ENCODE results near the gene CXCL6.

CXCL6 gene

DNA sequence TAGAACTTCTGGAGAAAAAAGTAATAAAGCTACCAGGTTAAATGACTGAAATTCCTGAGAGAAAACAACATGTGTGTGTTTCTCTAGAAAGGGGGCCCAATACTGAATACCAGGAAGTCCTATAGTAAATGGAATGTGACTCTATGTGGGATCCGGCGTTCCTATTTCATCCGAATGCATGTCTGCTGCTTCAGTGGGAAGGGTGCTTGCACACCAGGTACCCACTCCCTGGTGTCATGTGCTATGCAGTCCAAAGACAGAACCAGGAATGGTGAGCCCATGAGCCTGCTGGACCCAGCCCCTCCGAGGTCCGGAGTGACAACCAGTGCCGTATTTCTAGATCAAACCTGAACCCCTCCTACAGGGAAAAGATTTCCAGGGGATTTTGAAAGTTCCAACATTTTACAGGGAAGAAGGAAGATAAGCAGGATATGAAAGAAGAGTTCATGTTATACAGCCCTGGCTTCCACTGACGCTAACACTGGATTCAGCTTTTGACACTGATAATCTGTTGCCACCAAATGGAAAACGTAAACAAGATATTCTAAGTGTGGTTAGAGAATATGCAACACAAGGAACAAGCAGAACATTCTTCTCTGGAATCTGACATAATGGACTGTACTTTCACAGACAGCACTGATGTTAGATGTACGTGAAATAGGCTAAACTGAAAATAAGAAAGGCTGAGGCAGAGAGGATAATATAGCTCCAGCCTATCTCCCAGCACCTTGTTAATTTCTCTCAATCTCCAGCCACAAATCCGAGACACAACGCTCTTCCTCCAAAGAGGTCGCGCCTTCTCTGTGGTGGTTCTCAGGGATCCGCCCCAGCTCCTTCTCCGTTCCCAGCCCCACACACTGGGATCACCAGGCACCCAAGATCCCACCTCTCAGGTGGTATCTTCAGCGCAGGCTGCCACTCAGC lies 32.0 kb downstream of the CXCL6 start:
- DNase-seq (ENCODE audit: low spot score), result peak; percentile 51

DNA sequence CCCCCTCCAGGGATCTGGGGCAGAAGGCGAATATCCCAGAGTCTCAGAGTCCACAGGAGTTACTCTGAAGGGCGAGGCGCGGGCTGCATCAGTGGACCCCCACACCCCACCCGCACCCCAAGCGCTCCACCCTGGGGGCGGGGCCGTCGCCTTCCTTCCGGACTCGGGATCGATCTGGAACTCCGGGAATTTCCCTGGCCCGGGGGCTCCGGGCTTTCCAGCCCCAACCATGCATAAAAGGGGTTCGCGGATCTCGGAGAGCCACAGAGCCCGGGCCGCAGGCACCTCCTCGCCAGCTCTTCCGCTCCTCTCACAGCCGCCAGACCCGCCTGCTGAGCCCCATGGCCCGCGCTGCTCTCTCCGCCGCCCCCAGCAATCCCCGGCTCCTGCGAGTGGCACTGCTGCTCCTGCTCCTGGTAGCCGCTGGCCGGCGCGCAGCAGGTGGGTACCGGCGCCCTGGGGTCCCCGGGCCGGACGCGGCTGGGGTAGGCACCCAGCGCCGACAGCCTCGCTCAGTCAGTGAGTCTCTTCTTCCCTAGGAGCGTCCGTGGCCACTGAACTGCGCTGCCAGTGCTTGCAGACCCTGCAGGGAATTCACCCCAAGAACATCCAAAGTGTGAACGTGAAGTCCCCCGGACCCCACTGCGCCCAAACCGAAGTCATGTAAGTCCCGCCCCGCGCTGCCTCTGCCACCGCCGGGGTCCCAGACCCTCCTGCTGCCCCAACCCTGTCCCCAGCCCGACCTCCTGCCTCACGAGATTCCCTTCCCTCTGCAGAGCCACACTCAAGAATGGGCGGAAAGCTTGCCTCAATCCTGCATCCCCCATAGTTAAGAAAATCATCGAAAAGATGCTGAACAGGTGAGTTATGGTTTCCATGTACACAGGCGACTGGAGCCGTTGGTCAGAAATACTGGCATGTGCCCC lies 32.9 kb downstream of the CXCL6 start, which contains the start of gene CXCL1:
TSS of gene CXCL1 (plus strand) at position 264 of the 926 bp plus-strand sequence. CDS start at position 342, 78 bp downstream.
- peak; percentile 54 for DNase-seq (ENCODE audit: low spot score)

DNA sequence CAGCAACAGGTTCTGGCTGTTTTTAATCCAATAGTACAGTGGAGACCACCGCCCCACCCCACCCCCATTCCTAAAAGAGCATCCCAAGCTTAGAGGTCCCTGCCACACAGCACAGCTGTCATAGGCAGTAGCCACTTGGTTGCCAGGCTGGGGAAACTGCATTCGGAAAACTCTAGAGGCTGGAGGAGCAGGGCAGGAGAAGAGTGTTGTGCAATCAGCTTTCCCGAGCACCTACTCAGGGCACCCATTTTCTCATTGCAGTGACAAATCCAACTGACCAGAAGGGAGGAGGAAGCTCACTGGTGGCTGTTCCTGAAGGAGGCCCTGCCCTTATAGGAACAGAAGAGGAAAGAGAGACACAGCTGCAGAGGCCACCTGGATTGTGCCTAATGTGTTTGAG lies 33.8 kb downstream of the CXCL6 start:
- peak; percentile 52 for DNase-seq (ENCODE audit: low spot score)

DNA sequence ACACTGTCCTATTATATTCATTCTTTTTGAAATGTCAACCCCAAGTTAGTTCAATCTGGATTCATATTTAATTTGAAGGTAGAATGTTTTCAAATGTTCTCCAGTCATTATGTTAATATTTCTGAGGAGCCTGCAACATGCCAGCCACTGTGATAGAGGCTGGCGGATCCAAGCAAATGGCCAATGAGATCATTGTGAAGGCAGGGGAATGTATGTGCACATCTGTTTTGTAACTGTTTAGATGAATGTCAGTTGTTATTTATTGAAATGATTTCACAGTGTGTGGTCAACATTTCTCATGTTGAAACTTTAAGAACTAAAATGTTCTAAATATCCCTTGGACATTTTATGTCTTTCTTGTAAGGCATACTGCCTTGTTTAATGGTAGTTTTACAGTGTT lies 34.3 kb downstream of the CXCL6 start:
- no peak for DNase-seq (ENCODE audit: low spot score)

DNA sequence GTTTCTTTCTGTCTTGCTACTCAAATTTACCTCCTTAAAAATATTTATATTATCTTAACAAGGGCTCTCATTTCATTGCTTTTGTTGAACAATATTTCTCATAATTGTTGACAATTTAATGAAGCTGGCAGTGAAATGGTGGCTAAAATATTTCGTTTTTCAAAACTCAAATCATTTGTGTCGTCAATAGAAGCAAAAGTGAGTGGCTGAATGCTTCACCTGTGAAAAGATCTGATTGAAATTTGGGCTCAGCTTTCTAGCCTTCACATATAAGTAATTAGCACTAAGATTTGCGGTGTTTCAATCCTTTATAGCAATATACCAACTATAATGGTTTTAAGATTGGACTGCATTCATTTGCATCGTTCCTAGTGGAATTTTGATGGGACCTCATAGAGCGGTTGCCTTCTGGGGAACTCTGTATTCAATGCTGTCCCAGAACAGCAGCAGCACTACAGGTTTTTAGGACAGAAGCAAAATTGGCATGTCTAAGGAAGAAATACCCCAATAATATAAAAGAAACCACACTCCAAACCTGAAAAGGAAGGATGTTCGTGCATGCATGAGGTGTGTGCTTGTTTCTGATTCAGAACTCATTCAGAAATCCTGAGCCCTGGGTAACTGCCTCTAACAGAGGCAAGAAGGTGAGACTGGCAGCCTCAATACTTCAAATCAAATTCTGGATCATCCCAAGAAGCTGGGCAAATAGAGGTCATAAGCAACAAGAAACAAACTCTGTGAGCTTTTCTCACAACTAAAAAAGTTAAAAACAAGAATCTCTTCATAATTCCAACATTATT lies 35.2 kb downstream of the CXCL6 start:
- DNase-seq (ENCODE audit: low spot score), result no peak

DNA sequence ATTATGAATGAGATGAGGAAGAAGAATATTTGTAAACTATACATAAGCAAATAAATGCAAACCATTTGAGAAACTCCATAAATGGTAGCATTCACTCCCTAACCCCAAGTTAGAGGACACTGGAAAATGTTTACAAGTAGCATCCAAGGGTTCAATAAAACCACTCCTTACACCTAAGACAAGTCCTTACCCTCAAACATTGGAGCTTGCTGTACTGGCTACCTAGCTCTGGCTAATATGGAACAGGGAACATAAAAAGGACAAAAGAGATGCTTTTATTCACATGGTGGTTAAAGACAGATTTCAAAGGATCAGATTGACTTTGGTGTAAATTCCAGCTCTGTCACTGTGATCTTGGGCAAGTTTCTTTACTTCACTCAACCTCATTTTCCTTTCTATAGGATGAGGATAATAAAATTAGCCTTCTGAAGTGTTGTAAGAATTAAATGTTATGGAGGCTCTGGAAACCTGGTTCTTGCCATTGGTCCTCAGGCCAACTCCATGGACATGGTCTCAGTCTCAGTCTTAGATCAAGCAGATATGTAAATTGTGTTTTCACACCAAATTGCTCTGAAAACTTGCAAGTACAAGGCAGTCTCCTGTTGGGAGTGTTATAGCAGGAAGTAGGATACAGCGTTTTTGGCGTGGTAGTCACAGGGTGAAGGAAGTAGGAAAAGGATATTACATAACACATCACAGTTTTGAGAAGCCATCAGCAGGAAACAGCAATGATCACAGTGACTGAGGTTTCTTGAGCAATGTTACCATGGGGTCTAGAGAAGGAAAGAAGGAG lies 36.0 kb downstream of the CXCL6 start:
- DNase-seq (ENCODE audit: low spot score), result no peak

DNA sequence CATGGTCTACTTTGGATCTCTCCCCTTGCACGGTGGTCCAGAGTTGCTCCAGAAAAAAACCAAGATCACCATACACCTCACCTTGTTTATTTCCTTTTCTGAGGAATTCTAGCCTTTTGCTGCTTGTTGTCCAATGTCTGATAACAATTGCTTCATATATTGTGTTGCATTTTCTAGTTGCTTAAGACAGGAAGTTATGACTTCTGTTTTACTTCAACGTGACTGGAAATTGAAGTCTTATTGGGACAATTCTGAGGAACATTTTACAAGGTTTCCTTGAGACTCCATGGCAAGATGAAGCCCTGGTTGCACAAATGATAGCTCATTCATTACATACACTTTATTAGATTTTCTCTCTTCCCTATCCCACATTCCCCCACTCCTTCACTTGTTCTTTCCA lies 37.9 kb downstream of the CXCL6 start:
- DNase-seq (ENCODE audit: low spot score), result no peak

DNA sequence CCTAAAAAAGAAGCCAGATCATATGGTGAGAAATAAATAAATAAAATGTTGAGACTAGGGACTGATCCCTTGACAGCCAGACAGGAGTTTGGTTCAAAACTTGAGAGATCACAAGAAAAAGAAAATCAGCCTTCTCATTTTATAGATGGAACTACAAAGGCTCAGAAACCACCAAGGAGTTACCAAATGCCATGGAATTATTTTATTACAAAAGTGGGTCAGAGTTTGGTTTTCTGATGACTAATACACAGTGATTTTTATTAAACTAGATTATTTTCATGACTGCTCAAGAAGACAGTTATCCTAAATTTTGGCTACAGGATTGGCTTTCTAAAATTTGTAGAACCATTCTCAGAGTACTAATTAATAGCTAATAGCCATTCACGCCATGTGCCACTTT lies 38.9 kb downstream of the CXCL6 start:
- no peak for DNase-seq (ENCODE audit: low spot score)

DNA sequence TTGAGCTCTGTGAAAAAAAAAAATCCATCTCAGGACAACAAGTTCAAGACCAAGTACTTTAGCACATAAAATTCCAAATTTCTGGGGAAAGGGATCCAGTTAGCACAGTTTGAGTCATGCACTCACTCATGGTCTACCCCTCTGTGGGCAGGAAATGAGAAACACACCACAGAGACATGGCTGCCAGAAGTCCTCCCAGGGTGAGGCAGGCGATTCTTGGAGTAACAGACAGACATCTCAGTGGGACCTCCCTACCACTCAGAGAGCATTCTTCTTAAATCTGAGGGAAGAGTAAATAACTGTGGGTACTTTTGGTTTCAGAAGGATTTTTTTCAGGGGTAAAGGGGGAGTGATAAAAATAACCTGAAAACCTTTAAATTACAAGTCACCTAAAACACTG lies 46.8 kb downstream of the CXCL6 start:
- DNase-seq (ENCODE audit: low spot score), result no peak

DNA sequence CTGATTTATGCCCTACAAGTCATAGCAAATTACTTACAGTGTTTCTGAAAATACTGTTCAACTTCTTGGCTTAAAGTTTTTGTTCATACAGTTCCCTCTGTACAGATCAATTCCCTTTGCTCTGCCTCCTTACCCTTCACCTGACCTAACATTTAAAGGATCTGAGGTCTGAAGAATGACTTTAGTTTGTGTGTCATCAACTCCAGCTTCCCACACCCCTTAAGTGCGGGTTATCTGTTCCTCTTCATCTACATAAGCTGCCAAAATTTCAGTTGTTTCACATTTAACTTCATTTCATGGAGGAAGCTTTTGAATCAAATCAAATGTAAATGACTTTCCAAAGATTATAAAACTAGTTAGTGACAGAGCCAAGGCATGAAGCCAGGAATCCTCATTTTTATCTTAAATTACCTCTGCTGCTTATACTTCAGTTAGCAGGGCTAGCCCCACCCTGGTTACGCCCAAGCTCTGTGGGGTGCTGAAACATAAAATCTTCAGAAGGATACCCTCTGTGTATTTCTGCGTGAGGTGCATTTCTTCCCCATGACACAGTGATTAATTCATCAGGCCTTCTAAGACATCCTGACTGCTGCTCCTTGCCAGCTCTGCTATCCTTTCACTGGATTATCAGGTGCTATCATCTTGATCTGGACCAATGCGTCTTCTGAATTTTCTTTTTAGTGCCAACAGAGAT lies 49.2 kb downstream of the CXCL6 start:
- DNase-seq (ENCODE audit: low spot score), result peak; percentile 72

Measured in LoVo (cell line).